ENCODE results near the gene PRRX1.

GRCh38 chr1:170634293-170634692 lies 29.6 kb upstream of the PRRX1 start:
- TF ChIP-seq TAF1 (IDR thresholded peaks at IDR 0.05; ENCODE audit: low read depth) (no peak), CREB1 (IDR thresholded peaks at IDR 0.05; ENCODE audit: low read depth) (no peak), RAD21 (IDR thresholded peaks at IDR 0.05; ENCODE audit: low read depth) (no peak), EP300 (IDR thresholded peaks at IDR 0.05; ENCODE audit: borderline replicate concordance) (no peak), FOXM1 (IDR thresholded peaks at IDR 0.05; ENCODE audit: borderline replicate concordance, low read depth) (no peak), EGR1 (IDR thresholded peaks at IDR 0.05) (no peak), CEBPB (IDR thresholded peaks at IDR 0.05) (no peak), MAX (IDR thresholded peaks at IDR 0.05) (no peak), USF1 (IDR thresholded peaks at IDR 0.05) (no peak), ZBTB7A (IDR thresholded peaks at IDR 0.05; ENCODE audit: low read depth) (no peak), YY1 (IDR thresholded peaks at IDR 0.05; ENCODE audit: low read depth) (no peak), REST (IDR thresholded peaks at IDR 0.05; ENCODE audit: low read depth) (no peak)
